Stomach (tissue), 4 donors: ENCODE data around the gene SLC5A1.

Source experiments
- CTCF ChIP-seq, 7 experiments: fragments of 450-650 bp in 4 of 7; fragments of 200-600 bp in 3 of 7; sonication (generic) in 3 of 7; IDR thresholded peaks; one replicate each; pipeline ENCODE4 v1.5.1; 2016 to 2019; ENCODE audit warnings: antibody characterized with exemption in 7 of 7, control low read depth in 2 of 7, mild to moderate bottlenecking in 1 of 7
- EP300 ChIP-seq: sonication (generic); formaldehyde crosslinking; IDR thresholded peaks from one replicate; pipeline ENCODE4 v1.6.1; 2017; ENCODE audit warnings: antibody characterized with exemption
- POLR2A ChIP-seq, 4 donors: fragments of 450-650 bp; IDR thresholded peaks; one replicate each; pipeline ENCODE4 v1.6.1; 2016; ENCODE audit warnings: antibody characterized with exemption in 4 of 4, control low read depth in 2 of 4, mild to moderate bottlenecking in 1 of 4, moderate library complexity in 1 of 4
- POLR2AphosphoS5 ChIP-seq, 3 donors: sonication (generic); formaldehyde crosslinking; IDR thresholded peaks; one replicate each; pipeline ENCODE4 v1.6.1; 2016; ENCODE audit warnings: antibody characterized with exemption in 3 of 3

GRCh38 chr22:32100711-32101110, 57.6 kb downstream of the SLC5A1 start:
- TF ChIP-seq POLR2A (IDR thresholded peaks at IDR 0.05) (no peak), POLR2AphosphoS5 (IDR thresholded peaks at IDR 0.05) (no peak), CTCF (IDR thresholded peaks at IDR 0.05) (no peak), EP300 (no peak)
